Adrenal gland (tissue), 5 donors: ENCODE measurements around the gene KLK8.

ENCODE experiments used
- CTCF ChIP-seq, 6 experiments: fragments of 450-650 bp in 4 of 6; fragments of 200-600 bp in 2 of 6; sonication (generic) in 1 of 6; IDR thresholded peaks; 1 replicate in 5 of 6; 2 replicates in 1 of 6; pipeline versions ENCODE4 v1.5.1 to v1.8.0; 2016 to 2021; ENCODE audit warnings: antibody characterized with exemption in 6 of 6, mild to moderate bottlenecking in 2 of 6, moderate library complexity in 1 of 6
- POLR2A ChIP-seq, 2 donors: fragments of 450-650 bp; IDR thresholded peaks; one replicate each; pipeline ENCODE4 v1.6.1; 2017; ENCODE audit warnings: antibody characterized with exemption in 2 of 2, mild to moderate bottlenecking in 2 of 2, moderate library complexity in 1 of 2
- donor health status: DM: no; HTN: no; CAD: no.

GRCh38 chr19:50994129-50994528 lies 7.3 kb downstream of the KLK8 start:
- TF ChIP-seq CTCF (IDR thresholded peaks at IDR 0.05) (no peak), POLR2A (IDR thresholded peaks at IDR 0.05) (no peak)
